ENCODE measurements around the gene AUTS2. TPM values are rescaled to one million over a fixed set of nuclear protein-coding genes. Genes with fewer than 3 reads are reported as not detected.

AUTS2 gene
- total RNA-seq, 1 donor from 2014 or later: 5.2 TPM

DNA sequence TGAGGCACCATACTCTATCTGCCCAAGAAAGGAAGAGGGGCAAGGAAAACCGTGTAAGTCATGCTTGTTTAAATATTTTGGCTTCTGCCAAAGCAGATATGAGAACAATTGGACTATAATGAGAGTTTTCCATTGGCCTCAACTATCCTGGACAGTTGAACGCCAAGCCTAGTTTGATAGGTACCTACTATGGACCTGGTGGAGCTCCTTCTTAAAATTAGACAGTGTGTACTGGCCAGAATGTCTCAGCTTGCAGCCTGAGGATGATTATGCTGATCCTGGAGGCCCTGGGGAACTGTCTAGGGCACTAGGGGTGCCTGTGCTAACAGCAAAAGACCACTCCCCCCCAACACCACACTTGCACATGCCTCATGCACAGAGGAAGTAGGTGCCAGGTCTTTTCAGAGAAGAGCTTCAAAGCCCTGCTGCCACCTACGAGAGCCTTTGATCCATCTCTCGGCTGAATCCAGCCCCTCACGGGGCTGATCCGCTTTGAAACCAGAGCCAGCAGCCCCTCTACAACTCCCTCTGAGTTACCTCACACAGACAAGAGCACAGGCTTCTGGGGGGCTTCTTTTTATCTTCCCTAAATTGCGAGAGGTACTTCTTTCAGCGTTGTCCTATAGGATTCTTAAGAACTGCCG is 1059.8 kb downstream of the AUTS2 start:
- DNase-seq: no peak
- intact Hi-C loops (cut with DNase I): no loop called here
- no peak for ATAC-seq (ENCODE audit: poor library complexity)

- intact Hi-C loops (cut with DNase I): no loop called here
- no peak for DNase-seq
Measured at GRCh38 chr7:70659263-70659662, 1061.0 kb downstream of the AUTS2 start.

GRCh38 chr7:70660154-70660818 is 1062.0 kb downstream of the AUTS2 start:
- ATAC-seq (ENCODE audit: poor library complexity) (no peak), DNase-seq (no peak)
- intact Hi-C loops (cut with DNase I): no loop called here

More at GRCh38 chr7:70659263-70659662, 1061.0 kb downstream of the AUTS2 start:
- ATAC-seq (ENCODE audit: poor library complexity): no peak

DNA sequence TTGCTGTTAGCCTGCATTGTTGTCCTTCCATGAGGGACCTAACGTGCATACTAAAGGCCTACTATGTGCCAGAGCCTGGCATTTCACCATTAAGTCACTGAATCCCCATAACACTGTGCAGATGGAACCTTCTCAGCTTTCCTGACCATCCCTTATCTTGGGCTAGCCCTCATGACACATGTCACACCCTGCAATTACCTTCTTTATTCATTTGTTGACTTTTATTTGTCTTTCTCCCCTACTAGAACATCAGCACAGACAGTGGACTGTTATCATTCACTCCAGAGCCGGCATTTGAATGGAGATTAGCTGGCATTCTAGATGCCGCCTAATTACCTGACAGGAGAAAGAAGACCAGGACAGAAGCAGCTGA is 1062.5 kb downstream of the AUTS2 start:
- intact Hi-C loops (cut with DNase I): no loop called here
- no peak for ATAC-seq (ENCODE audit: poor library complexity)

DNA sequence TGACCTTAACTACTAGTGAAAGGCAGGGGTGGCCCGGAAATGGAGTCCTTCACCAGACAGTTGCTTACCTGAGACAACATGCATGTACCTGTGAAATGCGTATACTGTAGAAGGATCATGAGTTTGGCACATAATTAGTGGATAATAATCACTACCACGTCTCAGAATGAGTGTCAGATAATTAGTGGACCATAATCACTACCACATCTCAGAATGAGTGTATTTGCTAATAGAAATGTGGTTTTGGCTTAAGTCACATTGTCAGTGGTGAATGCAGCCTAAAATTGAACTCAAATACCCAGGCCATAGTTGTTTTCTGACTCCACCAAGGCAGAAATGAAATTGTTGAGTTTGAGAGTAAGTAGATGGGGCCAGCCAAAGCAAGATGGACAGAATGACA is 1065.4 kb downstream of the AUTS2 start:
- ATAC-seq (ENCODE audit: poor library complexity): no peak
- DNase-seq: no peak
- intact Hi-C loops (cut with DNase I): no loop called here

More for the DNA sequence above, 1062.5 kb downstream of the AUTS2 start:
- no peak for DNase-seq

- ATAC-seq (ENCODE audit: poor library complexity): no peak
- intact Hi-C loops (cut with DNase I): no loop called here
- no peak for DNase-seq
Measured at GRCh38 chr7:70665997-70666396, 1067.7 kb downstream of the AUTS2 start.

- intact Hi-C loops (cut with DNase I): no loop called here
Measured at GRCh38 chr7:70667406-70667805, 1069.1 kb downstream of the AUTS2 start.

GRCh38 chr7:70668606-70669358 is 1070.5 kb downstream of the AUTS2 start:
- ATAC-seq (ENCODE audit: poor library complexity) (peak; percentile 98), DNase-seq (peak; percentile 60)
- intact Hi-C loops (cut with DNase I): no loop called here

More at GRCh38 chr7:70667406-70667805, 1069.1 kb downstream of the AUTS2 start:
- no peak for DNase-seq
- ATAC-seq (ENCODE audit: poor library complexity): no peak

GRCh38 chr7:70669854-70670253 is 1071.6 kb downstream of the AUTS2 start:
- intact Hi-C loops (cut with DNase I): no loop called here
- ATAC-seq (ENCODE audit: poor library complexity) (no peak), DNase-seq (no peak)

- no peak for ATAC-seq (ENCODE audit: poor library complexity)
- intact Hi-C loops (cut with DNase I): no loop called here
Measured at GRCh38 chr7:70670288-70670687, 1072.0 kb downstream of the AUTS2 start.

GRCh38 chr7:70673778-70674570 is 1075.7 kb downstream of the AUTS2 start:
- intact Hi-C loops (cut with DNase I): no loop called here

More at GRCh38 chr7:70670288-70670687, 1072.0 kb downstream of the AUTS2 start:
- DNase-seq: no peak

GRCh38 chr7:70674571-70675010 is 1076.3 kb downstream of the AUTS2 start:
- intact Hi-C loops (cut with DNase I): no loop called here
- DNase-seq: no peak
- ATAC-seq (ENCODE audit: poor library complexity): no peak

More at GRCh38 chr7:70673778-70674570, 1075.7 kb downstream of the AUTS2 start:
- DNase-seq (no peak), ATAC-seq (ENCODE audit: poor library complexity) (no peak)

- intact Hi-C loops (cut with DNase I): no loop called here
- ATAC-seq (ENCODE audit: poor library complexity) (no peak), DNase-seq (no peak)
Measured at GRCh38 chr7:70676243-70676642, 1078.0 kb downstream of the AUTS2 start.

DNA sequence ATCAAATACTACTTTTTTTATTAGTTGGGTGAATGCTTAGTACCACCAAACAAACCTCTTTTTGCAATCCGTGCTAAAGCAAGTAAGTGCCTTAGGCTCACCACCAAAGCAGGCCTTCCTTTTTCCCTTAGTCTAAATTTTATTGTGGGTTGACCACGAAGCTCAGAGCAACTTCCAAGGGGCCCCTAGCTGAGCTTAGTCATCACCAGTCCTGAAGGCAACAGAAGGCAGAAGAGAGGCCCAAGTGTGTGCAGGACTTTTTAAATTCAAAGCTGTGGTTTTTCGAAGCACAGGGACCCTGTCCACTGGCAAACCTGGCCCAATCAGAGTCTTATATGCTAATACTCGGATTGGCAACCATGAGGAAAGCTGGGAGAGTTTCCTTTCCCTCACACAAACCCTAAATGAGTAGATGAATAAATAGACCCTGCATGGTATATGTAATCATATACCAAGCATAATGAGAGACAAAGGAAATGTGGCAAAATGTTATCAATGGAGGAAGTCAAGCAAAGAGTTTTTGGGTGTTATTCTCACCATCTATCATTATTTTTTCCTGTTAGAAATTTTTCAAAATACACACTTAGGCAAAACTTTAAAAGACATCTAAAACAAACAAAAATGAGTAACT is 1080.5 kb downstream of the AUTS2 start:
- DNase-seq: no peak
- ATAC-seq (ENCODE audit: poor library complexity): no peak
- intact Hi-C loops (cut with DNase I): no loop called here

- ATAC-seq (ENCODE audit: poor library complexity) (no peak), DNase-seq (no peak)
- intact Hi-C loops (cut with DNase I): no loop called here
Measured at GRCh38 chr7:70679661-70680060, 1081.4 kb downstream of the AUTS2 start.

GRCh38 chr7:70680306-70680705 is 1082.0 kb downstream of the AUTS2 start:
- intact Hi-C loops (cut with DNase I): no loop called here
- no peak for ATAC-seq (ENCODE audit: poor library complexity)
- no peak for DNase-seq

- DNase-seq (no peak), ATAC-seq (ENCODE audit: poor library complexity) (no peak)
- intact Hi-C loops (cut with DNase I): no loop called here
Measured at GRCh38 chr7:70680743-70681468, 1082.6 kb downstream of the AUTS2 start.
